ENCODE data around the gene CLEC4M.
"Not testable (repeated sequence)": the region's sequence is repeated elsewhere in the genome, so short reads cannot be mapped to it uniquely, and the experiment has no call there.

Gene CLEC4M

DNA sequence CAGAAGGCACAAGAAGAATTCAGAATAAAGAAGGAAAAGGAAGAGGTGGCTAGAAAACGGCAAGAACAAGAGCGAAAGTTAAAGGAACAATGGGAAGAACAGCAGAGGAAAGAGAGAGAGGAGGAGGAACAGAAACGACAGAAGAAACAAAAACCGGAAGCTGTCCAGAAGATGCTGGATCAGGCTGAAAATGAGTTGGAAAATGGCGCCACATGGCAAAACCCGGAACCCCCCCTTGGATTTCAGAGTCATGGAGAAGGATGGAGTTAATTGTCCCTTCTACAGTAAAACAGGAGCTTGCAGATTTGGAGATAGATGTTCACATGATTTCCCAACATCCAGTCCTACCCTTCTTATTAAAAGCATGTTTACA is 22.4 kb upstream of the CLEC4M start:
- TF ChIP-seq, protein P1, sequence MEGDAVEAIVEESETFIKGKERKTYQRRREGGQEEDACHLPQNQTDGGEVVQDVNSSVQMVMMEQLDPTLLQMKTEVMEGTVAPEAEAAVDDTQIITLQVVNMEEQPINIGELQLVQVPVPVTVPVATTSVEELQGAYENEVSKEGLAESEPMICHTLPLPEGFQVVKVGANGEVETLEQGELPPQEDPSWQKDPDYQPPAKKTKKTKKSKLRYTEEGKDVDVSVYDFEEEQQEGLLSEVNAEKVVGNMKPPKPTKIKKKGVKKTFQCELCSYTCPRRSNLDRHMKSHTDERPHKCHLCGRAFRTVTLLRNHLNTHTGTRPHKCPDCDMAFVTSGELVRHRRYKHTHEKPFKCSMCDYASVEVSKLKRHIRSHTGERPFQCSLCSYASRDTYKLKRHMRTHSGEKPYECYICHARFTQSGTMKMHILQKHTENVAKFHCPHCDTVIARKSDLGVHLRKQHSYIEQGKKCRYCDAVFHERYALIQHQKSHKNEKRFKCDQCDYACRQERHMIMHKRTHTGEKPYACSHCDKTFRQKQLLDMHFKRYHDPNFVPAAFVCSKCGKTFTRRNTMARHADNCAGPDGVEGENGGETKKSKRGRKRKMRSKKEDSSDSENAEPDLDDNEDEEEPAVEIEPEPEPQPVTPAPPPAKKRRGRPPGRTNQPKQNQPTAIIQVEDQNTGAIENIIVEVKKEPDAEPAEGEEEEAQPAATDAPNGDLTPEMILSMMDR (conservative IDR thresholded peaks at IDR 0.05; ENCODE audit: low read length), result no peak
- no peak overlapping the region for H3K4me3 ChIP-seq (ENCODE audit: low read length)
- no peak for DNase-seq (ENCODE audit: low read depth)

DNA sequence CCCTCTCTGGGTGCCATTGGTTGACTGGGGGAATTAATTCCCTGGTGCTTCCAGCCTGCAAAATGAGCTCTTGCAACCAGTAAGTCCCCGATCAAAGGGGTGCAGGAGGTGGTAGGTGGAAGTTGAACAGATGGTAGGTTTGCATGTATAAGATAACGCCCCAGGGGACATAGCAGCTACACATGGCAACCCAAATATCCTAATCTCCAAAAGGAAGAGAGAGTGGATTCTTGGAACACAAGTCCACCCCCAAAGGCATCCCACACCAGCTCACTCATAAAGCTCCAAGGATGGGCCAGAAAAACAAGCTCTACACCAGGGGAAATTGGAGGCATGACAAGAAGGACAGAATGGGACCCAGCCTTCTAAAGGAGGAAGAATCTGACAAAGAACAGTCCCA is 20.5 kb upstream of the CLEC4M start:
- DNase-seq (ENCODE audit: low read depth), result no peak
- TF ChIP-seq, protein P1 (conservative IDR thresholded peaks at IDR 0.05; ENCODE audit: low read length), result no peak
- H3K4me3 ChIP-seq (ENCODE audit: low read length), result no peak overlapping the region

DNA sequence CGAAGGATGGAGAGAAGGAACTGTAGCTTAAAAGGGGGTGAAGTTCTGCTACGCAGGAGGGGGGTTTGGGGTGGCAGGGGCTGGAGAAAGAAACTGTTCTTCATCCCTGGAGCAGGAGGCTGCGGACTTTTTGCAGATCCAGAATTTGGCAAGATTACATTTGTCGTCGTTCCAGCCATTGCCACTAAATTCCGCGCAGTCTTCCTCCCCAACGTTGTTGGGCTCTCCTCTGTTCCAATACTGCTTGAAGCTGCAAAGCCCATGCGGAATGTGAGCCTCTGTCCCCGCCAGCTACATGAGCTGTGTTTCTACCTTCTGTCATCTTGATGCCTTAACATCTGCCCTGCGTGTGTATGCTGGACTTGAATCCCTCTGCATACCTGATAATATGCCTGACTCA is 20.1 kb upstream of the CLEC4M start:
- TF ChIP-seq, protein P1 (conservative IDR thresholded peaks at IDR 0.05; ENCODE audit: low read length), result no peak
- DNase-seq (ENCODE audit: low read depth), result no peak
- no peak overlapping the region for H3K4me3 ChIP-seq (ENCODE audit: low read length)

DNA sequence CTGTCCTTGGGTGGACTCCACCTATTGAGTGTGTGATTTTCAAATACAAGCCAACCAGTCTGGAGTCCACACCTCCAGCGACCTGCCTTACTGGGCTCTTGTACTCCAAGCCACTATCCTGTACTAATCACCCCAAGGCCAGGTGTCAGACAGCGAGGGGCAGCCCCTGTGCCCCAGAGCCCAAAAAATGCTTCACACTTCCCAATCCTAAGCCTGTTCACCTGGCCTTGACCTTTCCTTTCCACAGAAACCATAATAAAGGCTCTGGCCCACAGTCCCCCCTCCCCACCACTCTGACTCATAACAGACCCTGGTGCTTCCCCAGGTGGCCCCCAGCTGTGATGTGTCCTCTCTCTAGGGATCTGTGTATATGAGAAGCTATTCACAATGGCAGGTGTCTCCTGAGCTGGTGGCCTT is 19.6 kb upstream of the CLEC4M start:
- TF ChIP-seq, protein P1 (conservative IDR thresholded peaks at IDR 0.05; ENCODE audit: low read length), result no peak
- no peak for DNase-seq (ENCODE audit: low read depth)
- no peak overlapping the region for H3K4me3 ChIP-seq (ENCODE audit: low read length)

DNA sequence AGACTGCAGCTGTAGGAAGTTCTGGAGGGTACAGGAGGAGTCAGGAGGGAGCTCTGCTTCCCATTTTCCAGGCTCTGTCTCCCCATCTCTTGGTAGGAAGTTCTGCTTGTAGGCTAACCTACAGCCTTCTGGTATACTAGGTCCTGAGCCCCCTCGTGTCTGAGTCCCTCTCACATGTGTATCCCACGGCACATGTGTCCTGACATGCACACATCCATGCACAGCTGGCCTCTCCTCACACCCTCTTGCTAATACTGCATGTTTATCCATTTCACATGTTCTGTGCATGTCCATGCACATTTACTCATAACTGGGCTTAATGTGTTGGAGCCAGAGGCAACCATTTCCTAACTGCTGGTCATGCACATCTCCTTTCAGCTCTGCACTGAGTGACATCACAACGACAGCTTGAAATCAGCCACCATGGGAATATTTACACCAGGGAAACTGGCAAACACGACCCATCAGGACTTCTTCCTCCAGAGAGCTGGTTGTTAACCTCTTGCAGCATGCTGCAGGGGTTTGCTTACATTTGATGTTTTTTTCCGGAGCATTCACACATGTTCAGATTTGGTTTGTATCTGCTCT is 18.8 kb upstream of the CLEC4M start:
- no peak overlapping the region for H3K4me3 ChIP-seq (ENCODE audit: low read length)
- no peak for DNase-seq (ENCODE audit: low read depth)
- TF ChIP-seq, protein P1 (conservative IDR thresholded peaks at IDR 0.05; ENCODE audit: low read length), result no peak

DNA sequence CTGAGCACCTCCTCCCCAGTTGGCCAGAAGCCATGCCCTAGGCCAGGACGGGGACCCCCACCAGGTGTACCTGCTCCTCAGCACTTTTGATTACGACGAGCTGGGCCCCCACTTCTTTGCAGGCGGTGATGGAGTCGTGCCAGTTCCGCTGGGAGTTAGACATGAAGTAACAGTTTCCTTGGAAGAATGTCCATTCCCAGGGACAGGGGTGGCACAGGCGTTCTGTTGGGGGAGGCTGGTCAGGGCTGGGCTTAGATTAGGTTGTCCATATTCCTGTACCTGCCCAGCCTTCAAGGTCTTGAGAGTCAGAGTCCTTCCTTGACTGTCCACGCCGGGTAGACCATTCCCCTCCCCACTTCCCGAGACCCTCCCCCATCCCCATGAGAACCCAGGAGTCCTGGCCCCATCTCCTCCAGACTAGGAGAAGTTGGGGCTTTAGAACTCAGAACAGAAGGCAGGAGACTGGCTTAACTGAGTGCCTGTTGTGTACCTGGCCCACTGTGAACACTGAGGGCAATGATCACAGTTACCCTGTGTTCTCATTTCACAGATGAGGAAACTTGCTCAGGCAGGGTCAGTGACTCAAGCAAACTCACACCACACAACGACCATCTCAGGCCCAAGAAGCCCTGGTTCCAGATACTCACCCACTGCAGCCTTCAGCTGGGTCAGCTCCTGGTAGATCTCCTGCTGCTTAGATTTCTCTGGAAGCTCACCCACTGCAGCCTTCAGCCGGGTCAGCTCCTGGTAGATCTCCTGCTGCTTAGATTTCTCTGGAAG is 18.0 kb upstream of the CLEC4M start:
- DNase-seq (ENCODE audit: low read depth), result no peak
- TF ChIP-seq, protein P1 (conservative IDR thresholded peaks at IDR 0.05; ENCODE audit: low read length), result no peak
- no peak overlapping the region for H3K4me3 ChIP-seq (ENCODE audit: low read length)

DNA sequence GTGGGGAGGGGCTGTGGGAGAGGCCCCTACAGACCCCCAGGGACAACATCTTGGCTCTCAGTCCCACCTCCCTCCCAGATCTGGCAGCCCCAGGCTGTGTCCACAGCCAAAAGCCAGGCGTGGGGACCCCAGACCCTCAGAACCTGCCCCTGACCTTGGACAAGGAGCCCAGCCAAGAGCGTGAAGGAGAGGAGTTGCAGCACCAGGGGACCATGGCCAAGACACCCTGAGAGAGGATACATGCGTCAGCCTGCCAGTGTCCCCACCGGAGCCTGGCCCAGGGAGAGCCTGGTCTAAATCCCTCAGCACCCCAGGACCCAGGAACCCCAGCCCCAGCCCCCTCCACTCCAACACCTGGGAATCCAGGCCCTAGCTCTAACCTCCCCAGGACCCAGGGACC is 16.7 kb upstream of the CLEC4M start:
- DNase-seq (ENCODE audit: low read depth); H3K4me3 ChIP-seq (ENCODE audit: low read length): not testable (repeated sequence)
